ENCODE results near the gene C17orf107. TPM values are rescaled to one million over a fixed set of nuclear protein-coding genes. Genes with fewer than 3 reads are reported as not detected.

C17orf107 gene
- total and polyA plus RNA-seq, 2 of the 13 experiments (the other 11 are each of a cell fraction or from before 2014, with no cell fraction given) = 0.20 to 0.59 TPM

DNA sequence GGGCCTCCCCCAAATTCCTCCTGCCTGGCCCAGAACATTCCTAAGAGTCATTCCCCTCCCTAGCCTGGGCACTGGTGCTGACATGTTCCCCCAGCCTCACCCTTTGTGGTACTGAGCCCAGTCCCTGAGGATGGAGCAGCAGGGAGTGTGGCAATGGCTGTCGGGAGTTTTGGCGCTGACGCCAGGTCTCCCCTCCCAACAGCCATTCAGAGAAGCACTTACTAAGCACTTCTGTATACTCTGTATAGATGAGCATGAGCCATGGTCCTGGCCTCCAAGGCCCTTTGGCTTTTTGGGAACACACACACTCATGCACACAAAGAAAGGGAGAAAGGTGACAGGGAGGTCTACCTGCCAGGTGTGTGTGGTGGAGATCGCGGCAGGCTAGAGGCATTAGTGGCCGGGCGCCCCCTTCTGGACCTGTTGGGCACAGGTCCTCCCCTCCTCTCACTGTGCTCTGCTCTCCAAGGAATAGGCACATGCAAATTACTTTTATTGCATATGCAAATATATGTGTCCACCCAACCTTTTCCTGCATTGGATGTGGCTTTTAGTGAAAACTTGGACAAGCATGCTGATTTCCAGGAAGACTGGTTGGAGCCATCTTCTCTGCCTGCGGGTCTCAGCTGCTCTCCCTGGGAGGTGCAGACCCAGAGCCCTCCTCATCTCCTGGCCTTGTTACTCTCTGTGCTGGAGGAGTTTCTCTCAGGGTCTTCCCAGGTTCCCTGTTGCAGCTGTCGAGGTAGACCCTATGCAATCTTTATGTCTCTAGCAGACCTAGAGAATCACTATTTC is 17.4 kb upstream of the C17orf107 start (continued):
- TF ChIP-seq ZNF547 (CRISPR knock-in tag; IDR thresholded peaks at IDR 0.05) (peak; percentile 17; the same call in 1 of the 2 replicates), SRY (CRISPR knock-in tag; IDR thresholded peaks at IDR 0.05) (no peak), SRF (IDR thresholded peaks at IDR 0.05; ENCODE audit: low read depth, low read length) (no peak), RFX1 (IDR thresholded peaks at IDR 0.05) (no peak), SAP130 (CRISPR knock-in tag; IDR thresholded peaks at IDR 0.05; ENCODE audit: low read depth) (peak; percentile 28; the same call in 1 of the 2 replicates), ZNF101 (CRISPR knock-in tag; IDR thresholded peaks at IDR 0.05; ENCODE audit: borderline replicate concordance, low read depth) (no peak), KDM2A (CRISPR knock-in tag; IDR thresholded peaks at IDR 0.05; ENCODE audit: borderline replicate concordance, low read depth) (peak; percentile 26; the same call in 1 of the 2 replicates), RAD21 (CRISPR knock-in tag; IDR thresholded peaks at IDR 0.05) (peak; percentile 84), KDM5B (CRISPR knock-in tag; IDR thresholded peaks at IDR 0.05; ENCODE audit: borderline replicate concordance) (0 out of 2 replicates have a peak, but pooled peaks have one; percentile 15), NFRKB (IDR thresholded peaks at IDR 0.05) (no peak), TERF1 (CRISPR knock-in tag; IDR thresholded peaks at IDR 0.05) (no peak), HOXA3 (CRISPR knock-in tag; IDR thresholded peaks at IDR 0.05) (no peak), ISX (CRISPR knock-in tag; conservative IDR thresholded peaks at IDR 0.05) (no peak), NFYC (CRISPR knock-in tag; IDR thresholded peaks at IDR 0.05) (no peak), ZNF24 (IDR thresholded peaks at IDR 0.05) (no peak), ZNF580 (CRISPR knock-in tag; IDR thresholded peaks at IDR 0.05; ENCODE audit: borderline replicate concordance, low read depth) (no peak), ZNF335 (CRISPR knock-in tag; IDR thresholded peaks at IDR 0.05) (no peak), FOXJ3 (CRISPR knock-in tag; IDR thresholded peaks at IDR 0.05; ENCODE audit: borderline replicate concordance) (no peak), ZNF550 (CRISPR knock-in tag; IDR thresholded peaks at IDR 0.05; ENCODE audit: borderline replicate concordance) (no peak), MXD4 (CRISPR knock-in tag; IDR thresholded peaks at IDR 0.05) (no peak), GATAD2A (CRISPR knock-in tag; IDR thresholded peaks at IDR 0.05) (no peak)
- TF ChIP-seq, protein P1, sequence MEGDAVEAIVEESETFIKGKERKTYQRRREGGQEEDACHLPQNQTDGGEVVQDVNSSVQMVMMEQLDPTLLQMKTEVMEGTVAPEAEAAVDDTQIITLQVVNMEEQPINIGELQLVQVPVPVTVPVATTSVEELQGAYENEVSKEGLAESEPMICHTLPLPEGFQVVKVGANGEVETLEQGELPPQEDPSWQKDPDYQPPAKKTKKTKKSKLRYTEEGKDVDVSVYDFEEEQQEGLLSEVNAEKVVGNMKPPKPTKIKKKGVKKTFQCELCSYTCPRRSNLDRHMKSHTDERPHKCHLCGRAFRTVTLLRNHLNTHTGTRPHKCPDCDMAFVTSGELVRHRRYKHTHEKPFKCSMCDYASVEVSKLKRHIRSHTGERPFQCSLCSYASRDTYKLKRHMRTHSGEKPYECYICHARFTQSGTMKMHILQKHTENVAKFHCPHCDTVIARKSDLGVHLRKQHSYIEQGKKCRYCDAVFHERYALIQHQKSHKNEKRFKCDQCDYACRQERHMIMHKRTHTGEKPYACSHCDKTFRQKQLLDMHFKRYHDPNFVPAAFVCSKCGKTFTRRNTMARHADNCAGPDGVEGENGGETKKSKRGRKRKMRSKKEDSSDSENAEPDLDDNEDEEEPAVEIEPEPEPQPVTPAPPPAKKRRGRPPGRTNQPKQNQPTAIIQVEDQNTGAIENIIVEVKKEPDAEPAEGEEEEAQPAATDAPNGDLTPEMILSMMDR (CRISPR knock-in tag; IDR thresholded peaks at IDR 0.05) = peak; percentile 88
- TF ChIP-seq, protein P2, sequence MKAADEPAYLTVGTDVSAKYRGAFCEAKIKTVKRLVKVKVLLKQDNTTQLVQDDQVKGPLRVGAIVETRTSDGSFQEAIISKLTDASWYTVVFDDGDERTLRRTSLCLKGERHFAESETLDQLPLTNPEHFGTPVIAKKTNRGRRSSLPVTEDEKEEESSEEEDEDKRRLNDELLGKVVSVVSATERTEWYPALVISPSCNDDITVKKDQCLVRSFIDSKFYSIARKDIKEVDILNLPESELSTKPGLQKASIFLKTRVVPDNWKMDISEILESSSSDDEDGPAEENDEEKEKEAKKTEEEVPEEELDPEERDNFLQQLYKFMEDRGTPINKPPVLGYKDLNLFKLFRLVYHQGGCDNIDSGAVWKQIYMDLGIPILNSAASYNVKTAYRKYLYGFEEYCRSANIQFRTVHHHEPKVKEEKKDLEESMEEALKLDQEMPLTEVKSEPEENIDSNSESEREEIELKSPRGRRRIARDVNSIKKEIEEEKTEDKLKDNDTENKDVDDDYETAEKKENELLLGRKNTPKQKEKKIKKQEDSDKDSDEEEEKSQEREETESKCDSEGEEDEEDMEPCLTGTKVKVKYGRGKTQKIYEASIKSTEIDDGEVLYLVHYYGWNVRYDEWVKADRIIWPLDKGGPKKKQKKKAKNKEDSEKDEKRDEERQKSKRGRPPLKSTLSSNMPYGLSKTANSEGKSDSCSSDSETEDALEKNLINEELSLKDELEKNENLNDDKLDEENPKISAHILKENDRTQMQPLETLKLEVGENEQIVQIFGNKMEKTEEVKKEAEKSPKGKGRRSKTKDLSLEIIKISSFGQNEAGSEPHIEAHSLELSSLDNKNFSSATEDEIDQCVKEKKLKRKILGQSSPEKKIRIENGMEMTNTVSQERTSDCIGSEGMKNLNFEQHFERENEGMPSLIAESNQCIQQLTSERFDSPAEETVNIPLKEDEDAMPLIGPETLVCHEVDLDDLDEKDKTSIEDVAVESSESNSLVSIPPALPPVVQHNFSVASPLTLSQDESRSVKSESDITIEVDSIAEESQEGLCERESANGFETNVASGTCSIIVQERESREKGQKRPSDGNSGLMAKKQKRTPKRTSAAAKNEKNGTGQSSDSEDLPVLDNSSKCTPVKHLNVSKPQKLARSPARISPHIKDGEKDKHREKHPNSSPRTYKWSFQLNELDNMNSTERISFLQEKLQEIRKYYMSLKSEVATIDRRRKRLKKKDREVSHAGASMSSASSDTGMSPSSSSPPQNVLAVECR (CRISPR knock-in tag; IDR thresholded peaks at IDR 0.05; ENCODE audit: borderline replicate concordance) = peak; percentile 5; the same call in 1 of the 2 replicates

Measured in HepG2 (cell line).